Left renal pelvis (tissue), 4 donors: ENCODE results near the gene GPANK1. TPM values are rescaled to one million over a fixed set of nuclear protein-coding genes. Genes with fewer than 3 reads are reported as not detected.
A peak's percentile ranks its signal among the peaks of the same experiment; 100 is the strongest.

ENCODE experiments used
- DNase-seq, 4 donors: peaks; one replicate each; pipeline ENCODE4 v3.0.0-alpha.2; 2013; ENCODE audit warnings: low read depth in 4 of 4, low spot score in 3 of 4
- polyA plus RNA-seq, 4 donors: library from polyadenylated mRNA; unstranded; fragments of 120-200 nt; gene quantifications; one replicate each; pipeline ENCODE4 v1.2.1, GENCODE V29; 2013; ENCODE audit not compliant: insufficient read length in 4 of 4

Gene GPANK1
- polyA plus RNA-seq, 4 donors = 16.8 to 28.9 (median 24.9) TPM

DNA sequence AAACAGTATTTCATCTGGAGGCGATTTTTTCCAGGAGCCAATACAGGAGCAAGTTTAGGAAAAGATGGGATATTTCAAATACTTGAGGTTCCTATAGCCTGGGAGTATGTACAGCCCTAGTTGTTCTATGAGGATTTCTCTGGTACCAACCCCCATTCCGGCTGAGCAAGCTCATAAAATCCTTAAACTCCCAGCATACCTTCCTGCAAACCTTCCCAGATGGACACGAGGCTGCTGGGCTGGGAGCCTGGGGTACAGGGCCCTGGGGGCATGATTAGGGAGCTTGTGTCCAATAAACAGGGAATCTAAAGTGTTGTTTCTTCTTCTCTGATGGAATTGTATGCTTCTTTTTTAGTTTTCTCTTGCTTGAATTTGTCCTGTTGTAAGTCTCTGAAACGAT, 42.8 kb downstream of the GPANK1 start:
- DNase-seq = no peak

DNA sequence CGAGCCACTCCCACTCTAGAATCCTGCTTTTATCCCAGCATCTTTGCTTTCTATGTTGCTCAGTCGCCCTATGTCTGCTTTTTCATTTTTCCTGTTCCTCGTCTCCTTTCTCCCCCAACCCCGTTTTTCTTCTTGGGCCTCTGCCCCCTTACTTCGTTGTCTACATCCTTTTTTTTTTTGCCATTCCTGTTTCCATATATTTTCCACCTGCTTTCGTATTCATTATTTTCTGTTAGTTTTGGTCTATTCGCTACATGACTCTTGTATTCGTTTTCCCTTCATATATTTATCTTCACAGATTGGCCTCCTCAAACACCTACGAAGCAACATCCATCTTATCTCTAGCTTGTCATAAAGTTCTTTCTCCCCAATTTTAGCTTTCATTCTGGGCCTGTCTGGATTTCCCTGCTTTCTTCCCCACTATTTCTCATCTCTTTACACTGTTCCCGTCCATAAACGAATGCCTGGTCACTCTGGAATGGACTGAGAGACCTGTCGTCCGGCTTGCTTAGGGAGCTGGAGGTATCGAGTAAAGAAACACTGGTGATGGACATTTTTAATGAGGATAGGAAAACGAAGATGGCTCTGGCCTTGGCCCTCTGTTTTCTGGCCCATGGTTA, 43.4 kb downstream of the GPANK1 start:
- DNase-seq = no peak

DNA sequence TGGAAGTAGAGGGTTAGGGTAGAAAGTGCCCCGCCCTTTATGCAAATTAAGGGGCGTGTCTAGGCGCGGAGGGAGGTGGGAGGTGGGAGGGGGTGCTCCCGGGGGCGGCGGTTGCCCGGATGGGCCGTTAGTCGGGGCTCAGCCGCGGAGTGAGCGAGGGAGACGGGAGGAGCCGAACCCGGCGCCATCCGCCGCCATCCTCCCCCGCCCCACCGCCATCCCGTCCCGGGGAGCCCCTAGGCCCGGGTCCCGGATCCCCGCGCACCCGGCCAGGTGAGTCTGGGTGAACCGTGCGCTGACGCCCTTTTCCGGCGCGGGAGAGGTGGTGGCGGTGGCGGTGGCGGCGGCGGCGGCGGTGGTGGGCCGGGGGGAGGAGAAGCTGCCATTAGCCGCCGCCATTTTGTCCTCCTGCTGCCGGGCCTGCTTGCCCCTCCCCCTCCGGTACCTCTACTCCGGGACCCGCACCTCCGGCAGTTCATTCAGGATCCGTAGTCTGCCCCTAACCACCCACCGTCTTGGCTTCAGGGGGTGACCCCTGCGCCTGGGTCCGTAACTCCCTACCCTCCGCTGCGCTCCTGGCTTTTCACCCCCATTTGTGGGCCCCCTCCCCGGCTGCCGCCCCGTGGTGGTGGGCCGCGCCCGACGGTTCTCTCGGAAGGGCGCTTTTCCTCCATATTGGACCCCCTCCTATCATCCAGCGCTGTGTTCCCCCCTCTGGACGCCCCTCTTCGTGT, 44.0 kb downstream of the GPANK1 start, which contains the start of gene PRRC2A:
TSS of gene PRRC2A (plus strand) at position 130 of the 734 bp plus-strand sequence. CDS start 2,075 bp downstream, outside the sequence.
- peak in 2 of 4 donors; percentile 53 to 61 for DNase-seq

DNA sequence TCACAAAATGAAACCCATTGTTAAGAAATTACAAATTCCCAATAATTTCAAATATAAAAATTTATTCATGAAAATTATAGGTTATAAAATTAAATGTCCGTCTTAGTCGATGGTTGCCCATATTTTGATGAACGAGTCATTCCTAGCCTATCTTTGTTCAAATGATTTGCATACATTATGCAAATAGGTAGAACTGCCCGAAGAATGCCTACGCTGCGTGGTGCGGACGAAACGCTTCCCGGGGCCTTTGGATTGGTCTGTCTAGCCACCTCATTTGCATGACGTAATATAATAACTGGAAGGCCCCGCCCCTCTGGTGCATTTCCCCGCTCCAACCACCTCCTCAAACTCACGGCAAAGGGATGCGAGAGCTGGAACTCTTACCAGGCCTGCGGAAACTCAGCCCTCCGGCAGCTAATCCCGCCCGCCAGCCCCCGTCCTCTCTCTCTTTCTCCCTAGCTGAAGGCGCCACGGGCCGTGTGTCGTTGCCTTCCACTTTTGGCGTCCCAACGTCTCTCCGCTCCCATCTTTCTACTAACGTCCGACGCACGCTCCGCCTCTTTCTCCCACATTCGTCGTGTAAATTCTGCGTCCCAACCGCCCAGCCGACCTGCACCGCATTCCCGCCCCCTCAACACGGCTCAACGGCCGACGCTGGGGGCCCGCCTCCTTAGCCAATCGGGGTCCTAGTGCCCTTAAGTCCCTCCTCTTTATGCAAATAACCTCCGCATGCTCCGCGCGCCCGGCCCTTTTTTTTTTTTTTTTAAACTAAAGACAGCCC, 44.8 kb downstream of the GPANK1 start:
- peak; percentile 95 to 97 (median 96) for DNase-seq

DNA sequence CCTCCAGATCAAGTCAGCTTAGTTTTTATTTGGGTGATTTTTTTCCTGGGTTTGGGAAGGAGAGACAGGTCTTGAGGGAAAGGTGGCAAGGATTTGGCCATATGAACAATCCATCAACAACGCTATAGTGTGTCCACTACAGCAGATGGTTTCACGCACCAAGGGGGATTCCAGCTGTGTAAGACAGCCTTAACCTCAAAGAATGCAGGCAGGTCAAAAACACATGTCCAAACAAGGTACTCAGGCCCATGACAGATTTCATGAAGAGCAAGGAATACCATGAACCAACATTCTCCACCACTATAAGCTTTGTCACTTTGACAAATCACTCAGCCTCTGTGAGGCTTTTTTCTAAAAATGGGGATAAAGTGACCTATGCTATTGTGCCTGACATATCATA, 47.8 kb downstream of the GPANK1 start:
- DNase-seq = no peak

DNA sequence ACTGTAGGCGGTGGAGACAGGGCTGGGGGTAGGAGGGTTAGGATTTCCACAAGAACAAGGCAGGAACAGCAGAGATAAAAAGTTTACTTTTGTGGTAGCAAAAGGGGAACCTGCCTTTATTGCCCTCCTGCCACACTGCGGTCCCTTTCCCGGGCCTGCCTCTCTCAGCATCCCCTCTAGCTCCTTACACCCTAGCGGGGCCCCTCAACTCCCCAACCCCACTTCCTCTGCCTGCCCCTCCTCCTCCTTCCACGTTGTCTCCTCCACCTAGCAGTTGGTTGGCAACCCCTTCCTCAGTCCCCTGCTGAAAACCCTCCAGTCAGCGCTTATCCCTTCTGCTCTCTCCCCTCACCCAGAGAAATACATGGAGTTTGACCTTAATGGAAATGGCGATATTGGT, 49.0 kb downstream of the GPANK1 start:
- no peak for DNase-seq

DNA sequence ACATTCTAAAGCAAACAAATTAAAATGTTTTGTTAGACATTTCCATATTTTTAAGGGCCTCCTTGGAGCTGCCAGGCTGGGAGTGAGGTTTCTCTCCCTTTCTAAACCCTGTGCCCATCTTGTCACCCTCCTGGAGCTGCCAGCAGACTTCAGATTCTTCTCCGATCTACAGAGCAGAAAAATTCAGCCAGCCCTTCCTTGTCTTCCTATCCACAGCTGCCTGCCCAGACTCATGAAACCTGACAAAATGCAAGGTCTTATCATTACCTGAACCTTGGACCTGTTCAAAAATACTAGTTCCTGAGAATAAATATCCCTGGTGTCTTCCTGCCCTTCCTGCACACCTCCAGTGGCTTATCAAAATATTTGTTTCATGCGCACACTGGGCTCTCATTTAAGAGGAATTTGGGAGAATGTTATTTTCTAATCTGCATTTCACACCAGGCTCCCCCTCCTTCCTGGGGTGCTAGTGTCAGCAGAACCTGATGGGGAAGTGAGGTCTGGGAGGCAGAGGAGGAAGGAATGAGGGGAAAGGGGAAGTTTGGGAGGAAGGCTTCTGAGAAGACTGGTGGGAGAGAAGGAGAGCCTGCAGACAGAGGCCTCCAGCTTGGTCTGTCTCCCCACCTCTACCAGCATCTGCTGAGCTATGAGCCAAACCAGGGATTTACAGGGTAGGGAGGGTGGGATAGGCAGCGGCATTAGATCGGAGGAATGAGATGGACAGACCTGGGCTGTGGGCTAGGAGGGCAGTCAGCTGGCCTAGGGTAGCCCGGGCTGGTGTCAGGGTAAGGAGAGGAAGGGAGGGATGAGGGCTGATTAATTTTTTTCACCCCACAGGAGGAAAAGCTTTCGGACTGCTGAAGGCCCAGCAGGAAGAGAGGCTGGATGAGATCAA, 49.9 kb downstream of the GPANK1 start, which contains the start of gene AIF1:
TSS of gene AIF1 (plus strand) at position 551 of the 895 bp plus-strand sequence. CDS start at position 647, 96 bp downstream.
- DNase-seq = no peak

DNA sequence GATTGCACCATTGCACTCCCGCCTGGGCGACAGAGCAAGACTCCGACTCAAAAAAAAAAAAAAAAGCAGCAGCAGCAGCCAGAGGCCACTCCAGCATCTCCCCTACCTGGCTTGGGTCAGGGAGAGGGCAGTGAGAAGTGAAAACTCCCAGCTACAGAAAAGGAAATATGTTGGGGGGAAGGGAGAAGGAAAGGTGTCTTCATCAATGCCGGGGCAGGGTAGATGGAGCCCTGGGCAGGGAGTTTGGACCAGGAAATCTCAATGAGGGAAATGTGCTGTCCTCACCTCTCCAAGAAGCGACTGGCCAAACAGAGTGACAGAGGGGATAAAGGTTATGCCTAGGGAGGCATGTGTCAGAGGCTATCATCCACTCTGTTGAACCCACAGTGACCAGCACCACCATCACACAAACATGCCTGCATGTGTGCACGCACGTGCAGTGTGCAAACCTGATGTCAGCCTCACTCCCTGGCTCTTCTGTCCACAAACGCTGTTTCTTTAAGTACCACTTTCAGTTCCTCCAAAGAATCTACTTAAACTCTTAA, 50.6 kb downstream of the GPANK1 start:
- DNase-seq = no peak

Other genes starting within 250 kb of the GPANK1 start
- 1 to 10 TPM in 3 of 4 donors, under 1 TPM in 1; 0.49 to 2.3 (median 1.0) TPM for gene MICB, start 166.9 kb downstream of the GPANK1 start, polyA plus RNA-seq
- 10 to 100 TPM in 3 of 4 donors, under 1 TPM in 1; 0.27 to 18.6 (median 12.8) TPM for gene MCCD1, start 136.0 kb downstream of the GPANK1 start, polyA plus RNA-seq
- gene DDX39B, start 123.0 kb downstream of the GPANK1 start, polyA plus RNA-seq = 100 to 1,000 TPM; 448 to 682 (median 553) TPM
- gene ATP6V1G2, start 118.4 kb downstream of the GPANK1 start, polyA plus RNA-seq = 1 to 10 TPM; 4.8 to 9.4 (median 6.4) TPM
- gene NFKBIL1, start 117.4 kb downstream of the GPANK1 start, polyA plus RNA-seq = 10 to 100 TPM; 18.3 to 28.7 (median 19.7) TPM
- under 1 TPM; 0.23 to 0.43 (median 0.36) TPM for gene LTA, start 92.7 kb downstream of the GPANK1 start, polyA plus RNA-seq
- 1 to 10 TPM in 1 of 4 donors, under 1 TPM in 2, not detected in 1; 0.23 to 2.5 (median 0.29) TPM for gene TNF, start 89.4 kb downstream of the GPANK1 start, polyA plus RNA-seq
- gene LTB, start 82.6 kb downstream of the GPANK1 start, polyA plus RNA-seq = 1 to 10 TPM in 3 of 4 donors, under 1 TPM in 1; 0.66 to 2.0 (median 1.6) TPM
- 10 to 100 TPM in 1 of 4 donors, 1 to 10 TPM in 3; 4.6 to 10.3 (median 4.9) TPM for gene LST1, start 78.7 kb downstream of the GPANK1 start, polyA plus RNA-seq
- gene NCR3, start 72.0 kb downstream of the GPANK1 start, polyA plus RNA-seq = under 1 TPM in 2 of 4 donors, not detected in 2; 0.17 to 0.20 TPM
- 10 to 100 TPM; 43.3 to 77.0 (median 73.6) TPM for gene AIF1, start 49.8 kb downstream of the GPANK1 start, polyA plus RNA-seq
- 100 to 1,000 TPM; 143 to 224 (median 174) TPM for gene PRRC2A, start 44.3 kb downstream of the GPANK1 start, polyA plus RNA-seq
- gene BAG6, start 12.3 kb downstream of the GPANK1 start, polyA plus RNA-seq = 100 to 1,000 TPM; 186 to 278 (median 241) TPM
- gene APOM, start 9.1 kb downstream of the GPANK1 start, polyA plus RNA-seq = 100 to 1,000 TPM in 2 of 4 donors, 10 to 100 TPM in 2; 10.1 to 106 (median 83.8) TPM
- gene C6orf47, start 4.2 kb downstream of the GPANK1 start, polyA plus RNA-seq = 10 to 100 TPM; 15.8 to 21.1 (median 19.0) TPM
- gene CSNK2B, start 1.1 kb upstream of the GPANK1 start, polyA plus RNA-seq = 100 to 1,000 TPM; 184 to 243 (median 239) TPM
- 10 to 100 TPM; 16.6 to 28.7 (median 20.9) TPM for gene LY6G5B, start 5.0 kb upstream of the GPANK1 start, polyA plus RNA-seq
- 1 to 10 TPM; 1.6 to 5.9 (median 2.6) TPM for gene LY6G5C, start 16.1 kb upstream of the GPANK1 start, polyA plus RNA-seq
- 10 to 100 TPM; 50.1 to 67.5 (median 55.9) TPM for gene ABHD16A, start 38.3 kb upstream of the GPANK1 start, polyA plus RNA-seq
- gene LY6G6F, start 41.9 kb upstream of the GPANK1 start, polyA plus RNA-seq = 1 to 10 TPM in 1 of 4 donors, under 1 TPM in 2, not detected in 1; 0.30 to 1.5 (median 0.52) TPM
- not detected for gene LY6G6D, start 50.4 kb upstream of the GPANK1 start, polyA plus RNA-seq
- under 1 TPM in 3 of 4 donors, not detected in 1; 0.45 to 0.74 (median 0.63) TPM for gene LY6G6C, start 56.7 kb upstream of the GPANK1 start, polyA plus RNA-seq
- gene MPIG6B, start 58.4 kb upstream of the GPANK1 start, polyA plus RNA-seq = 1 to 10 TPM; 1.1 to 2.9 (median 1.4) TPM
- 100 to 1,000 TPM; 150 to 213 (median 182) TPM for gene DDAH2, start 64.3 kb upstream of the GPANK1 start, polyA plus RNA-seq
- 100 to 1,000 TPM; 201 to 309 (median 278) TPM for gene CLIC1, start 71.5 kb upstream of the GPANK1 start, polyA plus RNA-seq
- gene MSH5, start 75.0 kb upstream of the GPANK1 start, polyA plus RNA-seq = 10 to 100 TPM; 14.2 to 51.0 (median 25.2) TPM
- 10 to 100 TPM in 2 of 4 donors, 1 to 10 TPM in 2; 2.7 to 13.0 (median 7.9) TPM for gene SAPCD1, start 97.7 kb upstream of the GPANK1 start, polyA plus RNA-seq
- gene VWA7, start 112.3 kb upstream of the GPANK1 start, polyA plus RNA-seq = 10 to 100 TPM in 1 of 4 donors, 1 to 10 TPM in 3; 1.5 to 11.1 (median 5.5) TPM
- gene VARS1, start 130.8 kb upstream of the GPANK1 start, polyA plus RNA-seq = 10 to 100 TPM; 42.7 to 67.9 (median 60.0) TPM
- gene LSM2, start 142.0 kb upstream of the GPANK1 start, polyA plus RNA-seq = 10 to 100 TPM; 71.4 to 84.9 (median 84.3) TPM
- 1 to 10 TPM; 3.1 to 4.4 (median 3.7) TPM for gene HSPA1L, start 150.3 kb upstream of the GPANK1 start, polyA plus RNA-seq
- 100 to 1,000 TPM in 3 of 4 donors, 10 to 100 TPM in 1; 88.1 to 159 (median 116) TPM for gene HSPA1A, start 150.5 kb upstream of the GPANK1 start, polyA plus RNA-seq
- 100 to 1,000 TPM; 111 to 507 (median 160) TPM for gene HSPA1B, start 162.7 kb upstream of the GPANK1 start, polyA plus RNA-seq
- 10 to 100 TPM; 23.9 to 77.5 (median 69.9) TPM for gene NEU1, start 197.8 kb upstream of the GPANK1 start, polyA plus RNA-seq
- gene SLC44A4, start 214.0 kb upstream of the GPANK1 start, polyA plus RNA-seq = 10 to 100 TPM in 3 of 4 donors, 1 to 10 TPM in 1; 2.4 to 53.4 (median 41.4) TPM
- 10 to 100 TPM; 69.0 to 99.0 (median 77.6) TPM for gene EHMT2, start 232.7 kb upstream of the GPANK1 start, polyA plus RNA-seq
- 10 to 100 TPM; 17.7 to 28.9 (median 22.0) TPM for gene ZBTB12, start 237.1 kb upstream of the GPANK1 start, polyA plus RNA-seq